ENCODE measurements around the gene TRAF5. TPM values are rescaled to one million over a fixed set of nuclear protein-coding genes. Genes with fewer than 3 reads are reported as not detected.

The TRAF5 gene
- total RNA-seq, 4 donors from 2014 or later, result 1.3 to 11.7 (median 4.3) TPM

DNA sequence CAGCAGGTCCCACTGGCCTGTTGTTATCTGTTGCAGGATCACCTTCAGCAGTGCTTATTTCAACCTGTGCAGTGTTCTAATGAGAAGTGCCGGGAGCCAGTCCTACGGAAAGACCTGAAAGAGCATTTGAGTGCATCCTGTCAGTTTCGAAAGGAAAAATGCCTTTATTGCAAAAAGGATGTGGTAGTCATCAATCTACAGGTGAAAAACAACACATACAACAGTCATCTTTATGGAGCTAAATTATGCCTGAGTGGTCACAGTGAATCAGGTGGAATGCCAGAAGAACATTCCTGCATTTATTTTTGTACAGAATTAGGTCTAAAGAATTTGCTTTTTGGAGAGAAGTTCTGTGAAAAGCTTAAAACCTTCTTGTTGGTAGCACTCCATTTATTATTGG, 33.2 kb downstream of the TRAF5 start:
- Histone ChIP-seq H3K4me1 (peaks cover 3% of the 10 kb centered on the region), H3K36me3 (peaks cover 23% of the 10 kb centered on the region), H3K27me3 (no peaks in the 10 kb centered on the region), H3K27ac (no peak overlapping the region), H3K9me3 (no peaks in the 10 kb centered on the region), H3K4me3 (no peak overlapping the region)
- TF ChIP-seq EP300 (IDR thresholded peaks at IDR 0.05), result no peak
- no peak for TF ChIP-seq POLR2AphosphoS5 (IDR thresholded peaks at IDR 0.05)
- no peak for TF ChIP-seq POLR2A (IDR thresholded peaks at IDR 0.05)
- TF ChIP-seq, protein P1, sequence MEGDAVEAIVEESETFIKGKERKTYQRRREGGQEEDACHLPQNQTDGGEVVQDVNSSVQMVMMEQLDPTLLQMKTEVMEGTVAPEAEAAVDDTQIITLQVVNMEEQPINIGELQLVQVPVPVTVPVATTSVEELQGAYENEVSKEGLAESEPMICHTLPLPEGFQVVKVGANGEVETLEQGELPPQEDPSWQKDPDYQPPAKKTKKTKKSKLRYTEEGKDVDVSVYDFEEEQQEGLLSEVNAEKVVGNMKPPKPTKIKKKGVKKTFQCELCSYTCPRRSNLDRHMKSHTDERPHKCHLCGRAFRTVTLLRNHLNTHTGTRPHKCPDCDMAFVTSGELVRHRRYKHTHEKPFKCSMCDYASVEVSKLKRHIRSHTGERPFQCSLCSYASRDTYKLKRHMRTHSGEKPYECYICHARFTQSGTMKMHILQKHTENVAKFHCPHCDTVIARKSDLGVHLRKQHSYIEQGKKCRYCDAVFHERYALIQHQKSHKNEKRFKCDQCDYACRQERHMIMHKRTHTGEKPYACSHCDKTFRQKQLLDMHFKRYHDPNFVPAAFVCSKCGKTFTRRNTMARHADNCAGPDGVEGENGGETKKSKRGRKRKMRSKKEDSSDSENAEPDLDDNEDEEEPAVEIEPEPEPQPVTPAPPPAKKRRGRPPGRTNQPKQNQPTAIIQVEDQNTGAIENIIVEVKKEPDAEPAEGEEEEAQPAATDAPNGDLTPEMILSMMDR (IDR thresholded peaks at IDR 0.05), result no peak
- no peak for DNase-seq (ENCODE audit: low spot score in 2 of 2)
- 79% methylated on average over 3 of the region's 3 CpGs for WGBS

DNA sequence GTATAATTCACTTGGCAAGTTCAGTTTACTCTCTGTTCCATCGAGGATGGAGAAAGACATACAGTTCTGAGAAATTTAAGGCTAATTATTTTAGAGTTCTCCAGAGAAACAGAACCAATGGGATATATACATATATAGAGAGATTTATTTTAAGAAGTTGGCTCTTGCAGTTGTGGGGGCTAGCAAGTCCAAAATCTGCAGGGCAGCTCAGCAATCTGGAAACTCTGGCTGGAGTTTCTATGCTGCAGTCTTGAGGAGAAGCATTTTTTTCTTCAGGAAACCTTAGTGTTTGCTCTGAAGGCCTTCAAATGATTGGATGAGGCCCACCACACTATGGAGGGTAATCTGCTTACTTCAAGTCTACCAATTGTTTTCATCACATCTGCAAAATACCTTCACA, 34.6 kb downstream of the TRAF5 start:
- WGBS, result 100% methylated on average over 1 of the region's 1 CpG
- Histone ChIP-seq H3K27me3 (no peaks in the 10 kb centered on the region), H3K4me3 (no peak overlapping the region), H3K27ac (no peak overlapping the region), H3K36me3 (peaks cover 26% of the 10 kb centered on the region), H3K9me3 (no peaks in the 10 kb centered on the region), H3K4me1 (peaks cover 3% of the 10 kb centered on the region)
- DNase-seq (ENCODE audit: low spot score in 2 of 2), result no peak
- TF ChIP-seq POLR2A (IDR thresholded peaks at IDR 0.05) (no peak), EP300 (IDR thresholded peaks at IDR 0.05) (no peak), POLR2AphosphoS5 (IDR thresholded peaks at IDR 0.05) (no peak)
- TF ChIP-seq, protein P1 (IDR thresholded peaks at IDR 0.05), result no peak

DNA sequence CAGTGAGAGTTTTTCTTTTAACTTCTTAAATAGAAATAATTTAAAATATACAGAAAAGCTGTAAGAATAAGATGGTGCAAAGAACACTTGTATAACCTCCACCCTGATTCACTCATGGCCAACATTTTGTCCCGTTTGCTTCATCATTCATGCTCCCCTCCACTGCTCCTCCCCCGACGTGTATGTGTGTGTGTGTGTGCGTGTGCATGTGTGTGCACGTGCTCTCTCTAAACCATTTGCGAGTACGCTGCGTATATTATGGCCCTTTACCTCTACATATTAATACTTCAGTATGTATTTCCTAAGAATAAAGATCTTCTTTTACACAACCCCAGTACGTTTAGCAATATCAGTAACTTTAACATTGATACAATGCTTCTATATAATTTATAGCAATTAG, 43.0 kb downstream of the TRAF5 start:
- Histone ChIP-seq H3K4me3 (no peak overlapping the region), H3K4me1 (no peaks in the 10 kb centered on the region), H3K36me3 (peaks cover 10% of the 10 kb centered on the region), H3K9me3 (no peaks in the 10 kb centered on the region), H3K27ac (no peak overlapping the region), H3K27me3 (no peaks in the 10 kb centered on the region)
- no peak for TF ChIP-seq EP300 (IDR thresholded peaks at IDR 0.05)
- no peak for TF ChIP-seq POLR2AphosphoS5 (IDR thresholded peaks at IDR 0.05)
- no peak for TF ChIP-seq POLR2A (IDR thresholded peaks at IDR 0.05)
- TF ChIP-seq, protein P1 (IDR thresholded peaks at IDR 0.05), result no peak
- no peak for DNase-seq (ENCODE audit: low spot score in 2 of 2)
- WGBS, result 88% methylated on average over 9 of the region's 9 CpGs

DNA sequence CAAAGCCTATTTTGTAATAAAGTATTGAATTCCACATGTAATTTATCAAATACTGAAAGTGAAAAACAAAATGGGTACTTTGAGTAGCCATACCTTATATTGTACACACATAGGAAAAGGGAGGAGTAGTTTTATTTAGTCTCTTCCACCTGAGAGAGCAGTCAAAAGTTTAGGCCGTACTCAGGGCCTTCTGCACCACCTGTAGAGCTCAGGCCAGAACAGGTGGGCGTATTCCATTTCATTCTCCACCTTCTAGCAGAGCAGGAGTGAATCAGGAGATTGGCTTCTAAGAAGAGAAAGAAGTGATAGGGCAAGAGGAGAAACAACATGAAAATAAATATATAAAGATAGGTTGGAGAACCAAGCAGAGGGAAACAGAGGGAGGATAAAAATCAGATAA, 44.0 kb downstream of the TRAF5 start:
- 97% methylated on average over 2 of the region's 2 CpGs for WGBS
- TF ChIP-seq POLR2AphosphoS5 (IDR thresholded peaks at IDR 0.05) (no peak), EP300 (IDR thresholded peaks at IDR 0.05) (no peak), POLR2A (IDR thresholded peaks at IDR 0.05) (no peak)
- TF ChIP-seq, protein P1 (IDR thresholded peaks at IDR 0.05), result no peak
- peaks cover 9% of the 10 kb centered on the region for H3K36me3 ChIP-seq
- H3K27me3 ChIP-seq, result no peaks in the 10 kb centered on the region
- H3K4me1 ChIP-seq, result no peaks in the 10 kb centered on the region
- H3K9me3 ChIP-seq, result no peaks in the 10 kb centered on the region
- no peak for DNase-seq (ENCODE audit: low spot score in 2 of 2)
- no peak overlapping the region for H3K27ac ChIP-seq
- no peak overlapping the region for H3K4me3 ChIP-seq

DNA sequence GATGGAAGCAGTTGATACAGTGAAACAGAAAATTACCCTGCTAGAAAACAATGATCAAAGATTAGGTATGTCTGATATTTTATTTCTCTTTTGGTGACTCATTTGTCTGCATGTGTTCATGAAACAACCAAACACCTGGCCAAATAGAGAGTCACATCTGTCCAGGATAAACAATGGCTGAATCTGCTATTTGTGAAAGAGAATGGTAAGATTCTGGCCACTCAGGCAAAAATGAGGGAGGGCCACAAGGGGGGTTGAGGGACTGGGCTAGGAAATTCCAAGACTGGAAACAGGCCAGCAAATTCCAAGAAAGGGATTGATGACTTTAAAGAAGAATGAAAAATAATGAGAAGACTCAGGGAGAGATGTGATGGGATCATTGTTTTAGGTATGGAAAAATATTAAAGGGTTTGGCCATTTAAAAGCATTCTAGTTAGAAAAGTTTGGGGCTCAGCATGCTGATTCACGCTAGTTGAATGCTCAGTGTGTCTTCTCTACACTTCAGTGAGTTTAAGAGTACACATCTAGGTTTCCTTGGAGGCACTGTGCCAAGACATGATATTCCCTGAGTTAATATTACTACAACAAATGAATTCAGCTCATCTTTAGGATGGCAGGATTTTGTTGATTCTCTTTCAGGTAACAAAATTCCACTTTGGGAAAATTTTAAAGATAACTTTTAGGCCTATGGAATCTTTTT, 44.9 kb downstream of the TRAF5 start:
- Histone ChIP-seq H3K9me3 (no peaks in the 10 kb centered on the region), H3K27ac (no peak overlapping the region), H3K4me3 (no peak overlapping the region), H3K4me1 (no peaks in the 10 kb centered on the region), H3K36me3 (no peaks in the 10 kb centered on the region), H3K27me3 (no peaks in the 10 kb centered on the region)
- no peak for DNase-seq (ENCODE audit: low spot score in 2 of 2)
- WGBS, result 97% methylated on average over 1 of the region's 1 CpG
- TF ChIP-seq POLR2AphosphoS5 (IDR thresholded peaks at IDR 0.05) (no peak), EP300 (IDR thresholded peaks at IDR 0.05) (no peak)
- TF ChIP-seq, protein P1 (IDR thresholded peaks at IDR 0.05), result no peak
